Cardiac fibroblast (primary cell): Measurements from ENCODE around the gene GTPBP4.

Experiments
- DNase-seq, 2 donors: peaks; one replicate each; pipeline versions ENCODE4 v3.0.0 to v3.0.0-alpha.2; 2010; ENCODE audit warnings: low read depth in 2 of 2
- H3K4me3 ChIP-seq, 2 donors: replicated peaks in 1 of 2; 1 replicate in 1 of 2; 2 replicates in 1 of 2; pipeline ENCODE4 v1.5.1; 2011; ENCODE audit warnings: low read depth in 2 of 2, low read length in 2 of 2, mild to moderate bottlenecking in 2 of 2, moderate library complexity in 1 of 2
- TF ChIP-seq, protein P1 (sequence below): IDR thresholded peaks from one replicate; pipeline ENCODE4 v1.5.1; 2011; ENCODE audit warnings: low read depth, mild to moderate bottlenecking, low read length, inconsistent platforms

Gene GTPBP4

DNA sequence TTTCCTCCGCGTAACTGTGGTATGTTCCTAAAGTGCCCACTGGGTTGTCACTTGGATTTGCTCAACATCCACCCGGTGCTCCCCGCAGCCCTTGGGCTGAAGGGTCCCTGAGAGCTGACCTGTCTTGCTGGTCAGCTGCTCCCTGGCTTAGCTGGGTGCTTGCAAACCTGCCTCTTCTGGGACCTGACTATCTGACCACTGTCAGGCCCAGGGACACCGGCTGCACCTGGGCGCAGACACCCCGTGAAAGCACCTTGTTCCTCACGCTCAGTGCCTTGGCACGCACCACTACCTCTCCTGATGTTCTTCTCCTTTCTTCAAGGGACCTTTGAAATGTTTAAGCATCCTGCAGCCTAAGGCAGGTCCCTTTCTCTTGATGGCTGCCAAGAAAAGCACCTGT is 30.1 kb upstream of the GTPBP4 start:
- DNase-seq = no peak
- H3K4me3 ChIP-seq = no peak overlapping the region
- TF ChIP-seq, protein P1, sequence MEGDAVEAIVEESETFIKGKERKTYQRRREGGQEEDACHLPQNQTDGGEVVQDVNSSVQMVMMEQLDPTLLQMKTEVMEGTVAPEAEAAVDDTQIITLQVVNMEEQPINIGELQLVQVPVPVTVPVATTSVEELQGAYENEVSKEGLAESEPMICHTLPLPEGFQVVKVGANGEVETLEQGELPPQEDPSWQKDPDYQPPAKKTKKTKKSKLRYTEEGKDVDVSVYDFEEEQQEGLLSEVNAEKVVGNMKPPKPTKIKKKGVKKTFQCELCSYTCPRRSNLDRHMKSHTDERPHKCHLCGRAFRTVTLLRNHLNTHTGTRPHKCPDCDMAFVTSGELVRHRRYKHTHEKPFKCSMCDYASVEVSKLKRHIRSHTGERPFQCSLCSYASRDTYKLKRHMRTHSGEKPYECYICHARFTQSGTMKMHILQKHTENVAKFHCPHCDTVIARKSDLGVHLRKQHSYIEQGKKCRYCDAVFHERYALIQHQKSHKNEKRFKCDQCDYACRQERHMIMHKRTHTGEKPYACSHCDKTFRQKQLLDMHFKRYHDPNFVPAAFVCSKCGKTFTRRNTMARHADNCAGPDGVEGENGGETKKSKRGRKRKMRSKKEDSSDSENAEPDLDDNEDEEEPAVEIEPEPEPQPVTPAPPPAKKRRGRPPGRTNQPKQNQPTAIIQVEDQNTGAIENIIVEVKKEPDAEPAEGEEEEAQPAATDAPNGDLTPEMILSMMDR = no peak

DNA sequence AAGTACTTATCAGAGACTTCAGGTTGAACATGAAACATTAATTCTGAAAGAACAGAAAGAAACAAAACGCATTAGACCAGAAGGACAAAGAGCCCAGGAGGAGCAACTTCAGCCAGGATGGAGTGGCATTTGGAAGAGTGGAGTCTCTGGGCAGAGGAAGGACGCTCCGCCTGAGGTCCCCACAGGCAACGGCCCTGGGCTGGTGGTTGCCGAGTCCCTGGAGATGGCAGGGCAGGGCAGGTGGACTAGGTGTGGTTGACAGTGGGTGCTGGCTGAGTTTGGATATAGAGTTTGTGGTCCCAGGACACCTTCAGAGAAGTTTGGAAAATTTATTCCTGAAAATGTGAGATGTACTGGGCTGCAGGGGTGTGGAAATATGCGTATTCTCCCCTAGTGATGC is 29.4 kb upstream of the GTPBP4 start:
- no peak for DNase-seq
- H3K4me3 ChIP-seq = no peak overlapping the region
- TF ChIP-seq, protein P1 = no peak

DNA sequence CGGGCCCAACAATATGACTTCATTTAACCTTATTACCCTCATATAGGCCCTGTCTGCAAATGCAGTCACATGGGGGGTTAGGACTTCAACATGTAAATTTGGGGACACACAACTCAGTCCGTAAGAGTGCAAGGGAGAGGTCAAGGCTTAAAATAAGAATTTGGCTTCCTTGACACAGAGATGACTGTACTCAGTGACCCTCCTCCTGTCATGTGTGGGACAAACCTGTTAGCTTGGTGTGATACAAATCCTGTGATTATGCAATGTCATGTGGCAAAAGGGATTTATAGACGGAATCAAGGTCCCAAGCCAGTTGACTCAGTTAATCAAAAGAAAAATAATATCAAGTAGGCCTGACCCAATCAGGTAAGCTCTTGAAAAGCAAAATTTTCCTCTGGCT is 25.9 kb upstream of the GTPBP4 start:
- no peak for DNase-seq
- no peak overlapping the region for H3K4me3 ChIP-seq
- TF ChIP-seq, protein P1 = no peak

GRCh38 chr10:963186-963585 is 25.0 kb upstream of the GTPBP4 start:
- TF ChIP-seq, protein P1 = no peak
- no peak overlapping the region for H3K4me3 ChIP-seq
- DNase-seq = no peak

DNA sequence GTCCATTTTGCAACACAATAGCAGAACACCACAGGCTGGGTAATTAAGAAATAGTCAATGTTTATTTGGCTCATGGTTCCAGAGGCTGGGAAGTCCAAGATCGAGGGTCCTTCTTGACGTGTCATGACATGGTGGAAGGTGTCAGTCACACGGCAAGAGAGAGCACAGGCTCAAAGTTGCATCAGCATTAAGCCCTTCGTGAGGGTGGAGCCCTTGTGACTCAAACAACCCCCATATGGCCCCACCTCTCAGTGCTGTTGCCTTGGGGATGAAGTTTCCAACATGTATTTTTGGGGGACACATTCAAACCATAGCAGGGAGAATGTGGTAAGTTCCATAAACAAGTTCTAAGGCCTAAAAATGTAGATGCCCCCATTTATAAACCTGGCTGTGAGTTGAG is 24.6 kb upstream of the GTPBP4 start:
- no peak overlapping the region for H3K4me3 ChIP-seq
- no peak for DNase-seq
- TF ChIP-seq, protein P1 = no peak

- TF ChIP-seq, protein P1 = no peak
- H3K4me3 ChIP-seq = no peak overlapping the region
- no peak for DNase-seq
Observed at GRCh38 chr10:964321-964987, 23.8 kb upstream of the GTPBP4 start.

DNA sequence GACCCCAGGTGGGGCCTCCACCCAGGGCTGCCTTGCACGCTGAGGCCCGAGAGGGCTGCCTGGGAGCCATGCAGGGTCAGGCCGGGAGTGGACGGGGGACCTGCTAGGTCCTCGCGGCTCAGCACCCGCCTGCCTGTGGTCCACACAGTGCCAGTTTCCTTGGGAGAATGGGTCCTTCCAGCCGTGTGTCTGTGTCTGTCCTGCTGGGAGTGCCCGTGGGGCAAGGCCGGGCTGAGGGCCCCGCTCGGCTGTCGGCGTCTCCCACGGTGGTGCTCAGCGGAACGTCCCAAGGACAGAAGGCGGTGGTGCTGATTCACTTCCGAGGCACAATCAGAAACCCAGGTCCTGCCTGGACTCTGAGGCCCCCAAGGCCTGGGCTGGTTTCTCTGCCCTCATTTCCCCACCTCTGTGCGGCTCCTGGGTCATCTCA is 23.2 kb upstream of the GTPBP4 start:
- no peak for DNase-seq
- H3K4me3 ChIP-seq = no peak overlapping the region
- TF ChIP-seq, protein P1 = no peak
